ENCODE results near the gene ELOB. TPM values are rescaled to one million over a fixed set of nuclear protein-coding genes. Genes with fewer than 3 reads are reported as not detected.
A peak's percentile ranks its signal among the peaks of the same experiment; 100 is the strongest.

ELOB gene
- total RNA-seq, 1 donor from 2014 or later, result 239 TPM

GRCh38 chr16:2768403-2769089 is 8.5 kb downstream of the ELOB start:
- DNase-seq (ENCODE audit: low read depth), result no peak

- no peak for DNase-seq (ENCODE audit: low read depth)
These were observed 9.2 kb downstream of the ELOB start for GRCh38 chr16:2767891-2768290.

DNA sequence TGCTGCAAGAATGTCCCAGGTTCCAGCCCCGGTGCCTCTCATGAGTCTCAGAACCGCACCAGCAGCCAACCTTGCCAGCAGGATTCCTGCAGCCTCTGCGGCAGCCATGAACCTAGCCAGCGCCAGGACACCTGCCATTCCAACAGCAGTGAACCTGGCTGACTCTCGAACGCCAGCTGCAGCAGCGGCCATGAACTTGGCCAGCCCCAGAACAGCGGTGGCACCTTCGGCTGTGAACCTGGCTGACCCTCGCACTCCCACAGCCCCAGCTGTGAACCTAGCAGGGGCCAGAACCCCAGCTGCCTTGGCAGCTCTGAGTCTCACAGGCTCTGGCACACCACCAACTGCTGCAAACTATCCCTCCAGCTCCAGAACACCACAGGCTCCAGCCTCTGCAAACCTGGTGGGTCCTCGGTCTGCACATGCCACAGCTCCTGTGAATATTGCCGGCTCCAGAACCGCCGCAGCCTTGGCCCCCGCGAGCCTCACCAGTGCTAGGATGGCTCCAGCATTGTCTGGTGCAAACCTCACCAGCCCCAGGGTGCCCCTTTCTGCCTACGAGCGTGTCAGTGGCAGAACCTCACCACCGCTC is 9.8 kb downstream of the ELOB start:
- no peak for DNase-seq (ENCODE audit: low read depth)

DNA sequence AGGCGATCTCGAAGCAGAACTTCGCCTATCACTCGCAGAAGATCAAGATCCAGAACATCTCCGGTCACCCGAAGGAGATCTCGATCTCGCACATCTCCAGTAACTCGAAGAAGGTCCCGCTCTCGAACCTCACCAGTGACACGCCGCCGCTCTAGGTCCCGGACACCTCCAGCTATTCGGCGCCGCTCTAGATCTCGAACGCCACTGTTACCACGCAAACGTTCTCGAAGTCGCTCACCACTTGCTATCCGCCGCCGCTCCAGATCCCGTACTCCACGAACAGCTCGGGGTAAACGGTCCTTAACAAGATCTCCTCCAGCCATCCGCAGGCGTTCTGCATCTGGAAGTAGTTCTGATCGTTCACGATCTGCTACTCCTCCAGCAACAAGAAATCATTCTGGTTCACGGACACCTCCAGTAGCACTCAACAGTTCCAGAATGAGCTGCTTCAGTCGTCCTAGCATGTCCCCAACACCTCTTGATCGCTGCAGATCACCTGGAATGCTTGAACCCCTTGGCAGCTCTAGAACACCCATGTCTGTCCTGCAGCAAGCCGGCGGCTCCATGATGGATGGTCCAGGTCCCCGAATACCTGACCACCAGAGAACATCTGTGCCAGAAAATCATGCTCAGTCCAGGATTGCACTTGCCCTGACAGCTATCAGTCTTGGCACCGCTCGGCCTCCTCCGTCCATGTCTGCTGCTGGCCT is 10.5 kb downstream of the ELOB start:
- DNase-seq (ENCODE audit: low read depth), result no peak

DNA sequence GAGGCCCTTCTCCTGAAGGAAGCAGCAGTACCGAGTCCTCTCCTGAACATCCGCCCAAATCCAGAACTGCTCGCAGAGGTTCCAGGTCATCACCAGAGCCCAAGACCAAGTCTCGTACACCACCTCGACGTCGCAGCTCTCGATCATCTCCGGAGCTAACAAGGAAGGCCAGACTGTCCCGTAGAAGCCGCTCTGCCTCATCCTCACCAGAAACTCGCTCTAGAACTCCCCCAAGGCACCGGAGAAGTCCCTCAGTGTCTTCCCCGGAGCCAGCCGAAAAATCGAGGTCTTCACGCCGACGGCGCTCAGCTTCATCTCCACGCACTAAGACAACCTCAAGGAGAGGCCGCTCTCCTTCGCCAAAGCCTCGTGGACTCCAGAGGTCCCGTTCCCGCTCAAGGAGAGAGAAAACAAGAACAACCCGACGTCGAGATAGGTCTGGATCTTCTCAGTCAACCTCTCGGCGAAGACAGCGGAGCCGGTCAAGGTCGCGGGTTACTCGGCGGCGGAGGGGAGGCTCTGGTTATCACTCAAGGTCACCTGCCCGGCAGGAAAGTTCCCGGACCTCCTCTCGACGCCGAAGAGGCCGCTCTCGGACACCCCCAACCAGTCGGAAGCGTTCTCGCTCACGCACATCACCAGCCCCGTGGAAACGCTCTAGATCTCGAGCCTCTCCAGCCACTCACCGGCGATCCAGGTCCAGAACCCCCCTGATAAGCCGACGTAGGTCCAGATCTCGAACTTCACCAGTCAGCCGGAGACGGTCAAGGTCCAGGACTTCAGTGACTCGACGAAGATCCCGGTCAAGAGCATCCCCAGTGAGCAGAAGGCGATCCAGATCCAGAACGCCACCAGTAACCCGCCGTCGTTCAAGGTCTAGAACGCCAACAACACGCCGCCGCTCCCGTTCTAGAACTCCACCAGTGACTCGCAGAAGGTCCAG is 11.3 kb downstream of the ELOB start:
- no peak for DNase-seq (ENCODE audit: low read depth)

DNA sequence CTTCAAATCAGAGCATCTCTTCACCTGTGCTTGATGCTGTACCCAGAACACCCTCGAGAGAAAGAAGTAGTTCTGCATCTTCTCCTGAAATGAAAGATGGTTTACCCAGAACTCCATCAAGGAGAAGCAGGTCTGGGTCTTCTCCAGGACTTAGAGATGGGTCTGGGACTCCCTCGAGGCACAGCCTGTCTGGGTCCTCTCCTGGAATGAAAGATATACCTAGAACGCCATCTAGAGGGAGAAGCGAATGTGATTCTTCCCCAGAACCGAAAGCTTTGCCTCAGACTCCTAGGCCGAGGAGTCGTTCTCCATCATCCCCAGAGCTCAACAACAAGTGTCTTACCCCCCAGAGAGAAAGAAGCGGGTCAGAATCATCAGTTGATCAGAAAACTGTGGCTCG is 12.4 kb downstream of the ELOB start:
- DNase-seq (ENCODE audit: low read depth), result no peak

- DNase-seq (ENCODE audit: low read depth), result no peak
These were observed 13.9 kb downstream of the ELOB start for GRCh38 chr16:2763173-2763572.

GRCh38 chr16:2762711-2763110 is 14.4 kb downstream of the ELOB start:
- no peak for DNase-seq (ENCODE audit: low read depth)

GRCh38 chr16:2761886-2762583 is 15.0 kb downstream of the ELOB start:
- no peak for DNase-seq (ENCODE audit: low read depth)

GRCh38 chr16:2761472-2761871 is 15.6 kb downstream of the ELOB start:
- no peak for DNase-seq (ENCODE audit: low read depth)

DNA sequence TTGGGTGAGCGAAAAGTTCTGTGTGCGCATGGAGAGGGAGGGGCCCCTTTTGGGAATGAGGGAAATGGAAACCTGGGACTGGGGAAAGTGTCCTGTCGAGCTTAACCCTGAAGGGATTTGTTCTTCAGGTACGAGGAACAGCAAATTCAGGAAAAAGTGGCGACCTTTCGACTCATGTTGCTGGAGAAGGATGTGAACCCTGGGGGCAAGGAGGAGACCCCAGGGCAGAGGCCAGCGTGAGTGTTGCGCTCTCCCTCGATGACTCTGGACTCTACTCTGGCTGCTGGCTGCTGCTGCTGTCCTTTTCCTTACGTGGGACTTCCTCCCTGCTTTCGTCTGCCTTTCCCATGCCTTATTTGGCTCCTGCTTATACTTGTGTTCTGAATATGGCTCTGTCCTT is 19.7 kb downstream of the ELOB start:
- DNase-seq (ENCODE audit: low read depth), result no peak

GRCh38 chr16:2756288-2757015 is 20.6 kb downstream of the ELOB start:
- no peak for DNase-seq (ENCODE audit: low read depth)

DNA sequence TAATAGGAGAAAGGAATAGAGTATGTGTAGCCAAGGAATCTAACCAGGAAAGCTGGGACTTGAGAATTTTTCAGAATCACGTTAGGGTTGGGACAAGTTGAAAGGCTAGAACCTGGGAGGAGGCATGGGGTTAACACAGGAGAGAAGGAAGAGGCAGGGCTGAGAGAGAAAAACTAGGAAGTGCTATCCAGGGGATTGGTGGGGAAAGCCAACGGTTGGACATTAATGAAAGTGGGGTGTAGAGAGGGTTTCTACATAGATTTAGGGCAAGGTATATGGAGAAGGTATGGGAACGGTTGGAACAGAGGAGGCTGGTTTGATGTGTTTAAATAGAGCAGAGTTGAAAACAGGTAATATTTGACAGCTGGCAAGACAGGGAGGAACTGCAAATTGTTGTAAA is 21.9 kb downstream of the ELOB start:
- DNase-seq (ENCODE audit: low read depth), result no peak

DNA sequence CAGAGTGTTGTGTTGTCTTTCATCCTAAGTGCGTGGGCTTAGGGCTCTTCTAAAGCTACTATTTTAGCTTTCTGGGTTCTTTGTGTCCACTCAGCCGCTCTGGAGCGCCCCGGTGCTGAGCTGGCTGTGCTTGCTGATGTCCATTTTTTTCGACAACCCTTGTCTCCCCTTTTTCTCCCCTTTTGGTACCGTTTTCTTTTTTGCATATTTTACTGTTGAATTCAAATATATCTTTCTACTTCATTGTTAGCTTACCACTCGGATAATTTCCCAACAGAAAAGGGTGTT is 23.4 kb downstream of the ELOB start:
- DNase-seq (ENCODE audit: low read depth), result no peak

DNA sequence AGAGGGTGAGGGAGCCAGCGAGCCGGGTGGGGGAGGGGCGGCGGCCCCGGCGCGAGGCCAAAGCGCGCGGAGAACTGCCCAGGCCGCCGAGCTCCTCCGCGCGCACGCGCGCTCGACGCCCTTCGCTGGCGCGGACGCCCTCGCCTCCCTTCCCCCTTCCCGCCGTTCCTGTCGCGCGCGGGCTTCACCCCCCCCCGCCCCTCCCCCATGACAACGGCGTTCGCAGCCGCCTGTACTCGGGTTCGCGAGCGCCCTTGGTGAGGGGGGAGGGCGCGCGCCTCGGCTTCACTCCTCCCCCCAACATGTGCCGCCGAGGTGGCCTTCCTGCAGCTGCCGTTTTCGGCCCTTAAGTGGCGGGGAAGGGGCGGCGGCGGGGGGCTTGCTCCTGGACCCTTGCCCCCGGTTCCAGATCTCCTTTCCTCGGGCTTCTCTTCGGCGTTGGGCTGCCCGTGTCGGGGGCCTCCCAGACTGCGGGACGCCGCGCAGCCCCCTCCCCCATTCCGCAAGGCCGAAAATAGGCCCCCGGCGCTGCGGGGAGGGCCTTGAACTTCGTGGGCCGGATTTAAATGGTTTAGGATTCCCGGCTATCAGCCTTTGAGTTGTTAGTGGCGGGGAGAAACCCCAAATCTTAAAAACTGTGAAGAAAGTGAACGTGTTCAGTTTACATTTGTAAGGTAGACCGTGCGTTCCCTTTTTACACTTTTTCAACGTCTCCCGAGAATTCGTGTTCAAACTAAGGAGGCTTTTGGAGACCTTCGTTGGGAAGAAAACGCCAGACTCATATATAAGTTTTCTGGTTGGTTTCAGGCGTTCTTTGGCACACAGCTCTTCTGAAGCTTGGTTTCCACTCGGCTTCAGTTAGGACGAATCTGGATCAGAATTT is 24.0 kb downstream of the ELOB start:
- DNase-seq (ENCODE audit: low read depth), result peak; percentile 27

DNA sequence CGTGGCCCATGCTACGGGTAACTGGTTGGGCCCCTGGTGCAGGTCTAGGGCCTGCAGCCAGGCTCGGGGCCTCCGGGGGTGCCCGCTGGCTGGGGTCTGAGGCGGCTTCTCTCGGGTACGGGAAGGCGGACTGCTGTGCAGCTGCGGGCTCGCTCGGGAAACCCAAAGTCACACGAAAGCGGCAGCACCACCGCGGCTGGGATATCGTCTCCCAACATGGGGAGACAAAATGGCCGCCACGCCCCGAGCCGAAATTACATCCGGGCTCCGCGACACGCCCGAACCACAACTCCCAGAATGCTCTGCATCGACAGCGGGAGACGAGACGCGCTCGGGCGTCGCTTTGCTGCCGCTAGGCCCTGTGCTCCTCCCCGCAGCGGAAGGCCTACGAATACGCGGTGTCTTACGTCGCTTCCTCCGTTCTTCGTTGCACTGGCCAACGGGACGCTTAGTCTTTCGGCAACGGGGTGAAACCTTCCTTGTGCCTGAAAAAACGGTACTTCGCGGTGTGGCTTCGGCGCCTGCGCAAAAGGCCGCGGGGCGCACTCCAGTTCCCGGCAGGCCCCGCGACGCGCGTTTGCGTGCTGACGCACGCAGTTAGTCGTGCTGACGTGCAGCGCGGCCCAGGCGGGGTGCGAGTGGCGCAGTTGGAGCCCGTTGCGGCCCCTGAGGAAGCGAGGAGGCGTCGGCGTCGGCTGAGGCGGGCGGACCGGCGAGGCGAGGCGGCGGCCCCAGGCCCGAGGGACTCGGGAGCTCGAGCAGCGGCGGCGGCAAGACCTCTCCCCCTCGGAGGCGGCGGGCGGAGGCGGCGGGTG is 24.8 kb downstream of the ELOB start, which contains the start of gene SRRM2:
Gene SRRM2 (plus strand): TSS at position 604 of the 815 bp plus-strand sequence. CDS start 3,727 bp downstream, outside the sequence.
- DNase-seq (ENCODE audit: low read depth), result peak; percentile 84

DNA sequence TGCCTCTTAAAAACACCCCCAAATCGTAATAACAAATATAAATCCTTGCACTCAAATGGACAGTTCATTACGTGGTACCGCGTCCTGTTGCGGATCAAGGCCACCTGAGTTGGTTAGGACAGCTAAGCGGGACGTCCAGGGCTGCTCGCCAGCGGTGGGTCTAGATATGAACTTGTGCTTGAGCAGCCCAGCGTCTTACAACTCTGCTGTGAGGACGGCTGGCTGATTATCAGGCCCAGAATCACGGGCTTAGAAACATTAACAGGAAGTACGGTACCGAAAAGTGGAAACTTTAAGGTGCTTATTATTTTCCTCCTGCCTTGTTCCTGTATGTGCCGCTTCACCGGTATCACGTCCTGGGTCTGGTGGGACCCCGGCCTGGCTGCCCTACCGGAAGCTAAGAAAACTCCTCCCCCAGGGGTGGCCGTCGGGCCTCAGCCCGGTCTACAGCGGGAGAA is 25.5 kb downstream of the ELOB start:
- DNase-seq (ENCODE audit: low read depth), result no peak

DNA sequence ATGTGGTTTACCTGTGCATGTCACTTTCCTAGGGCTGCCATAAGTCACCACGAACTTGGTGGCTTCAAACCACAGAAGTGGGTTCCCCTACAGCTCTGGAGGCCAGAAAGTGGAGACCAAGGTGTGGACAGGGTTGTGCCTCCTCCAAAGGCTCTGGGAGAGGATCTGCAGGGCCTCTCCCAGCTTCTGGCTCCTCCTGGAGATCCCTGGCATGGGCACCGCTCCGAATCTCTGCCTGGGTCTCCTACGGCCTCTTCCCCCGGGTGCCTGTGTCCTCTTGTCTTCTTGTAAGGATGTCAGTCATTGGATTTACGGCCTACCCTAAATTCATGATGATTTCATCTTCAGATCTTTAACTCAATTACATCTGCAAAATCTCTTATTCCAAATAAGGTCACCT is 27.1 kb downstream of the ELOB start:
- no peak for DNase-seq (ENCODE audit: low read depth)

GRCh38 chr16:2749476-2749875 is 27.6 kb downstream of the ELOB start:
- no peak for DNase-seq (ENCODE audit: low read depth)

Data from renal cortical epithelial cell (primary cell).